ENCODE data around the gene RIPOR3. TPM values are rescaled to one million over a fixed set of nuclear protein-coding genes. Genes with fewer than 3 reads are reported as not detected.
"Not testable (repeated sequence)": the region's sequence is repeated elsewhere in the genome, so short reads cannot be mapped to it uniquely, and the experiment has no call there.

The RIPOR3 gene
- total RNA-seq, 1 donor from 2014 or later = 0.31 TPM

GRCh38 chr20:50645253-50646068 lies 45.9 kb downstream of the RIPOR3 start:
- no peak for TF ChIP-seq CTCF (IDR thresholded peaks at IDR 0.05; ENCODE audit: unreplicated experiment)
- Mint-ChIP-seq H3K36me3 (ENCODE audit: insufficient read depth) (no peaks in the 10 kb centered on the region), H3K27me3 (no peaks in the 10 kb centered on the region), H3K27ac (peak overlapping the region; percentile 87), H3K4me1 (ENCODE audit: low read depth) (peaks cover 16% of the 10 kb centered on the region), H3K9me3 (ENCODE audit: low read depth) (no peaks in the 10 kb centered on the region), H3K4me3 (ENCODE audit: low read depth) (peak overlapping the region; percentile 27)
- DNase-seq (ENCODE audit: low spot score, unreplicated experiment) = peak; percentile 50

- H3K4me3 Mint-ChIP-seq (ENCODE audit: low read depth) = no peak overlapping the region
- DNase-seq (ENCODE audit: low spot score, unreplicated experiment) = no peak
- TF ChIP-seq CTCF (IDR thresholded peaks at IDR 0.05; ENCODE audit: unreplicated experiment) = no peak
- peaks cover 18% of the 10 kb centered on the region for H3K4me1 Mint-ChIP-seq (ENCODE audit: low read depth)
- H3K27ac Mint-ChIP-seq = no peak overlapping the region
- no peaks in the 10 kb centered on the region for H3K36me3 Mint-ChIP-seq (ENCODE audit: insufficient read depth)
- no peaks in the 10 kb centered on the region for H3K27me3 Mint-ChIP-seq
- H3K9me3 Mint-ChIP-seq (ENCODE audit: low read depth) = no peaks in the 10 kb centered on the region
Measured at GRCh38 chr20:50642288-50642803, 49.0 kb downstream of the RIPOR3 start.

GRCh38 chr20:50641625-50642287 lies 49.6 kb downstream of the RIPOR3 start:
- DNase-seq (ENCODE audit: low spot score, unreplicated experiment) = not testable (repeated sequence)

GRCh38 chr20:50639971-50640711 lies 51.2 kb downstream of the RIPOR3 start:
- H3K27me3 Mint-ChIP-seq; H3K9me3 Mint-ChIP-seq (ENCODE audit: low read depth); DNase-seq (ENCODE audit: low spot score, unreplicated experiment); H3K36me3 Mint-ChIP-seq (ENCODE audit: insufficient read depth); H3K27ac Mint-ChIP-seq; H3K4me3 Mint-ChIP-seq (ENCODE audit: low read depth): not testable (repeated sequence)
- H3K4me1 Mint-ChIP-seq (ENCODE audit: low read depth) = peaks cover 13% of the 10 kb centered on the region

More at GRCh38 chr20:50641625-50642287, 49.6 kb downstream of the RIPOR3 start:
- not testable (repeated sequence) for H3K36me3 Mint-ChIP-seq (ENCODE audit: insufficient read depth); H3K27me3 Mint-ChIP-seq; H3K4me3 Mint-ChIP-seq (ENCODE audit: low read depth); H3K9me3 Mint-ChIP-seq (ENCODE audit: low read depth); H3K27ac Mint-ChIP-seq
- peaks cover 18% of the 10 kb centered on the region for H3K4me1 Mint-ChIP-seq (ENCODE audit: low read depth)

- Mint-ChIP-seq H3K4me1 (ENCODE audit: low read depth) (peaks cover 13% of the 10 kb centered on the region), H3K27ac (peak overlapping the region; percentile 77)
- not testable (repeated sequence) for H3K36me3 Mint-ChIP-seq (ENCODE audit: insufficient read depth); H3K9me3 Mint-ChIP-seq (ENCODE audit: low read depth); DNase-seq (ENCODE audit: low spot score, unreplicated experiment); H3K27me3 Mint-ChIP-seq; H3K4me3 Mint-ChIP-seq (ENCODE audit: low read depth)
Measured at GRCh38 chr20:50638015-50638847, 53.1 kb downstream of the RIPOR3 start.

All from progenitor cell of endocrine pancreas (in vitro differentiated cells).